IMR-90 (cell line): ENCODE measurements around the gene UFC1. TPM values are rescaled to one million over a fixed set of nuclear protein-coding genes. Genes with fewer than 3 reads are reported as not detected.

Experiments
- ATAC-seq: fragments of 200-7000 bp; cut with Tn5 transposase; 2 replicates; pipeline ENCODE4 v1.9.1; 2020; ENCODE audit warnings: low read depth, mild to moderate bottlenecking, moderate library complexity
- BruUV-seq: library from RNA; stranded (reverse); fragments of 400-500 nt; replicated peaks from 2 replicates; lab custom pipeline; 2021; lab: Mats Ljungman, UMichigan
- CTCF ChIA-PET: fragments of 300-600 bp; formaldehyde crosslinking; extraction: SDS; loops from one replicate; lab custom pipeline; 2021; ENCODE audit warnings: antibody characterized with exemption; lab: Yijun Ruan, JAX
- POLR2A ChIA-PET: fragments of 300-600 bp; sonication (Branson Sonifier 250); formaldehyde crosslinking; loops from one replicate; lab custom pipeline; 2022; ENCODE audit warnings: antibody characterized with exemption; ENCODE audit not compliant: unreplicated experiment; lab: Charles Lee
- DNase-seq: peaks from one replicate; pipeline ENCODE4 v3.0.0; 2013
- H2AFZ ChIP-seq: replicated peaks from 2 replicates; pipeline ENCODE3; 2013; ENCODE audit warnings: low read length, mild to moderate bottlenecking; ENCODE audit not compliant: poor library complexity
- H2AK5ac ChIP-seq: 2 replicates; pipeline ENCODE4 v1.6.1; 2013; ENCODE audit warnings: low read depth, low read length, inconsistent platforms
- H2AK9ac ChIP-seq: replicated peaks from 2 replicates; pipeline ENCODE3; 2013; ENCODE audit warnings: mild to moderate bottlenecking, low read depth, low read length, moderate library complexity; ENCODE audit not compliant: poor library complexity
- H2BK120ac ChIP-seq: 2 replicates; pipeline ENCODE4 v1.6.1; 2013; ENCODE audit warnings: low read depth, low read length, inconsistent platforms
- H2BK15ac ChIP-seq: 3 replicates; pipeline ENCODE4 v1.6.1; 2013; ENCODE audit warnings: low read depth, low read length, inconsistent platforms
- H2BK20ac ChIP-seq: 2 replicates; pipeline ENCODE4 v1.6.1; 2013; ENCODE audit warnings: low read depth, mild to moderate bottlenecking, inconsistent platforms, low read length, moderate library complexity
- H2BK5ac ChIP-seq: 2 replicates; pipeline ENCODE4 v1.6.1; 2013; ENCODE audit warnings: mild to moderate bottlenecking, low read depth, low read length, inconsistent platforms; ENCODE audit not compliant: poor library complexity, severe bottlenecking
- H3K14ac ChIP-seq: replicated peaks from 2 replicates; pipeline ENCODE4 v1.6.1; 2013; ENCODE audit warnings: low read depth, low read length, inconsistent platforms
- H3K18ac ChIP-seq: 2 replicates; pipeline ENCODE4 v1.6.1; 2013; ENCODE audit warnings: low read depth, low read length, control low read depth
- H3K23ac ChIP-seq: 2 replicates; pipeline ENCODE4 v1.6.1; 2013; ENCODE audit warnings: low read depth, low read length, inconsistent platforms
- H3K27ac ChIP-seq: 2 replicates; pipeline ENCODE4 v1.5.1; 2013; ENCODE audit warnings: mild to moderate bottlenecking, control low read depth, low read length; ENCODE audit not compliant: insufficient read depth
- H3K27me3 ChIP-seq: 2 replicates; pipeline ENCODE4 v1.6.1; 2013; ENCODE audit warnings: low read length; ENCODE audit not compliant: control insufficient read depth, insufficient read depth
- H3K36me3 ChIP-seq: 2 replicates; pipeline ENCODE4 v1.6.1; 2013; ENCODE audit warnings: low read length, mixed read lengths; ENCODE audit not compliant: control insufficient read depth, insufficient read depth
- H3K4ac ChIP-seq: 2 replicates; pipeline ENCODE4 v1.6.1; 2013; ENCODE audit warnings: low read depth, low read length, inconsistent platforms
- H3K4me1 ChIP-seq: 2 replicates; pipeline ENCODE4 v1.6.1; 2013; ENCODE audit warnings: low read length, mixed read lengths; ENCODE audit not compliant: control insufficient read depth, insufficient read depth
- H3K4me2 ChIP-seq: 2 replicates; pipeline ENCODE4 v1.6.1; 2013; ENCODE audit warnings: low read depth, mild to moderate bottlenecking, control low read depth, low read length, moderate library complexity
- H3K4me3 ChIP-seq: 2 replicates; pipeline ENCODE4 v1.5.1; 2013; ENCODE audit warnings: low read depth, mild to moderate bottlenecking, control low read depth, low read length, moderate library complexity; ENCODE audit not compliant: insufficient read depth
- H3K56ac ChIP-seq: 2 replicates; pipeline ENCODE4 v1.6.1; 2013; ENCODE audit warnings: low read length, inconsistent platforms; ENCODE audit not compliant: insufficient read depth; ENCODE audit errors: extremely low read depth
- H3K79me1 ChIP-seq, 2 experiments: 2 replicates each; pipeline ENCODE4 v1.6.1; 2013; ENCODE audit warnings: low read length in 2 of 2, inconsistent platforms in 1 of 2, low read depth in 1 of 2
- H3K9ac ChIP-seq: 2 replicates; pipeline ENCODE4 v1.6.1; 2013; ENCODE audit warnings: low read depth, low read length, control low read depth
- H3K9me1 ChIP-seq: 2 replicates; pipeline ENCODE4 v1.6.1; 2013; ENCODE audit warnings: low read length, inconsistent platforms; ENCODE audit not compliant: insufficient read depth
- H3K9me3 ChIP-seq: 2 replicates; pipeline ENCODE4 v1.6.1; 2013; ENCODE audit warnings: low read length; ENCODE audit not compliant: control insufficient read depth, insufficient read depth
- H4K20me1 ChIP-seq: 2 replicates; pipeline ENCODE4 v1.6.1; 2013; ENCODE audit warnings: low read length, inconsistent platforms; ENCODE audit not compliant: insufficient read depth
- H4K5ac ChIP-seq: 2 replicates; pipeline ENCODE4 v1.6.1; 2013; ENCODE audit warnings: mild to moderate bottlenecking, low read depth, low read length, control low read depth
- H4K8ac ChIP-seq, 2 experiments: 2 replicates each; pipeline ENCODE4 v1.6.1; 2013; ENCODE audit warnings: low read depth in 2 of 2, low read length in 2 of 2, control low read depth in 1 of 2, inconsistent platforms in 1 of 2
- H4K91ac ChIP-seq: 2 replicates; pipeline ENCODE4 v1.6.1; 2013; ENCODE audit warnings: low read depth, low read length, inconsistent platforms; ENCODE audit not compliant: insufficient read depth
- BHLHE40 ChIP-seq: fragments of 150-350 bp; IDR thresholded peaks from 2 replicates; pipeline ENCODE4 v1.6.1; 2016; ENCODE audit warnings: mild to moderate bottlenecking, low read depth, low read length
- CHD1 ChIP-seq: IDR thresholded peaks from 2 replicates; pipeline ENCODE4 v1.6.1; 2012; ENCODE audit warnings: low read depth, low read length, improper control_type of control experiment
- CTCF ChIP-seq: conservative IDR thresholded peaks from 2 replicates; pipeline ENCODE4 v1.5.1; 2012; ENCODE audit warnings: mild to moderate bottlenecking, low read depth, low read length, improper control_type of control experiment
- ELK1 ChIP-seq: fragments of 150-350 bp; IDR thresholded peaks from 2 replicates; pipeline ENCODE4 v1.6.1; 2016; ENCODE audit warnings: low read depth, mild to moderate bottlenecking, low read length, moderate library complexity, borderline replicate concordance
- MAZ ChIP-seq: IDR thresholded peaks from 2 replicates; pipeline ENCODE4 v1.6.1; 2012; ENCODE audit warnings: low read depth, mild to moderate bottlenecking, low read length, improper control_type of control experiment, moderate library complexity, borderline replicate concordance
- RAD21 ChIP-seq: IDR thresholded peaks from 2 replicates; pipeline ENCODE4 v1.6.1; 2012; ENCODE audit warnings: low read length, improper control_type of control experiment
- SMC3 ChIP-seq: fragments of 150-350 bp; IDR thresholded peaks from 2 replicates; pipeline ENCODE4 v1.6.1; 2016; ENCODE audit warnings: low read depth, mild to moderate bottlenecking, antibody characterized with exemption, low read length, moderate library complexity
- USF2 ChIP-seq: fragments of 150-350 bp; IDR thresholded peaks from 2 replicates; pipeline ENCODE4 v1.6.1; 2017; ENCODE audit warnings: mild to moderate bottlenecking, antibody characterized with exemption, low read length, low read depth
- WGBS, 2 experiments: methylation state at CpG; one replicate each; pipeline versions ENCODE4 v1.1.5 to v1.1.7; 2013; ENCODE audit warnings: missing lambda C conversion rate in 2 of 2; ENCODE audit not compliant: insufficient read length in 1 of 2; ENCODE audit errors: extremely low coverage in 2 of 2; 5-methylcytosine and 5-hydroxymethylcytosine counted together
- dilution Hi-C: fragments of 300-500 bp; cut with HindIII; formaldehyde crosslinking; loops from one replicate; pipeline ENCODE4 v1.14.3; 2018; ENCODE audit warnings: low sequenced_read_pairs; ENCODE audit not compliant: unreplicated experiment
- in situ Hi-C: fragments of 300-500 bp; cut with MboI; formaldehyde crosslinking; loops from 3 replicates; pipeline ENCODE4 v1.14.3; 2019; ENCODE audit warnings: low sequenced_read_pairs, inconsistent platforms, mixed read lengths
- intact Hi-C: fragments of 100-400 bp; cut with micrococcal nuclease; formaldehyde crosslinking; loops from 2 replicates; pipeline ENCODE4 v1.10.0; 2022
- polyA plus RNA-seq, 3 experiments: library from polyadenylated mRNA; depleted of rRNA; stranded (reverse); fragments of >200 nt; gene quantifications; 2 replicates each; pipeline ENCODE4 v1.2.3, GENCODE V29; 2012; ENCODE audit warnings: low replicate concordance in 1 of 3
- total RNA-seq: library from RNA; depleted of rRNA; stranded (reverse); fragments of >200 nt; gene quantifications from 2 replicates; pipeline ENCODE4 v1.2.3, GENCODE V29; 2012

UFC1 gene
- total and polyA plus RNA-seq, 2 of the 4 experiments (the other 2 are of a cell fraction), result 134 to 140 TPM

GRCh38 chr1:161192476-161193465 lies 39.0 kb downstream of the UFC1 start:
- peak; percentile 65 for DNase-seq

More at GRCh38 chr1:161192476-161193465, 39.0 kb downstream of the UFC1 start:
- no peak overlapping the region for H3K27ac ChIP-seq
- no peaks in the 10 kb centered on the region for H3K27me3 ChIP-seq
- H3K4me1 ChIP-seq, result peaks cover 11% of the 10 kb centered on the region
- H2AK9ac ChIP-seq, result peak overlapping the region; percentile 77
- no peak overlapping the region for H3K14ac ChIP-seq
- no peak overlapping the region for H3K4ac ChIP-seq
- peak; percentile 92 for ATAC-seq
- no peak overlapping the region for H2BK20ac ChIP-seq
- TF ChIP-seq CHD1 (no peak), RAD21 (peak; percentile 80), MAZ (peak; percentile 66; the same call in 1 of the 2 replicates), ELK1 (no peak), CTCF (peak; percentile 91), SMC3 (peak; percentile 71), USF2 (no peak), BHLHE40 (no peak)
- H2AK5ac ChIP-seq, result no peak overlapping the region
- no peak overlapping the region for H2BK120ac ChIP-seq
- intact Hi-C loops, result loop anchor here (1.0 kb wide), 3 partner anchors 33 to 190 kb away; no protein-coding TSS in a partner anchor
- POLR2A ChIA-PET, result no interaction called here
- dilution Hi-C loops, result no loop called here
- no peak overlapping the region for H2BK5ac ChIP-seq
- no peak overlapping the region for H3K56ac ChIP-seq
- H2AFZ ChIP-seq, result peak overlapping the region; percentile 83
- no peak overlapping the region for H3K9ac ChIP-seq
- BruUV-seq, result no TSS peak
- H3K4me2 ChIP-seq, result no peak overlapping the region
- peak overlapping the region; percentile 5; the same call in 1 of the 2 replicates for H4K5ac ChIP-seq
- no peak overlapping the region for H3K18ac ChIP-seq
- H4K91ac ChIP-seq, result no peak overlapping the region
- H4K8ac ChIP-seq, result peak overlapping the region in 1 of 2 experiments; percentile 69; a peak in 1 of 4 replicates
- CTCF ChIA-PET, result interaction anchor here (1.0 to 1.6 kb wide), 5 partner anchors 10 to 99 kb away, joined by 3 to 8 read pairs (median 5); partner anchors contain the start of genes NDUFS2 and TOMM40L
- H3K23ac ChIP-seq, result no peak overlapping the region
- no peaks in the 10 kb centered on the region for H4K20me1 ChIP-seq
- no peaks in the 10 kb centered on the region; a peak in 1 of 4 replicates for H3K79me1 ChIP-seq
- peaks cover 9% of the 10 kb centered on the region; the same call in 1 of the 2 replicates for H3K9me1 ChIP-seq
- H3K36me3 ChIP-seq, result no peaks in the 10 kb centered on the region
- in situ Hi-C loops, result no loop called here
- H3K4me3 ChIP-seq, result no peak overlapping the region
- no peak overlapping the region for H2BK15ac ChIP-seq
- no peaks in the 10 kb centered on the region for H3K9me3 ChIP-seq
- 37% methylated on average over 3 of the region's 15 CpGs; no CpG with 5 or more reads in 1 of the 2 experiments for WGBS, 2 experiments
